Thymus (tissue), 14 donors: ENCODE measurements around the gene LSM5. TPM values are rescaled to one million over a fixed set of nuclear protein-coding genes. Genes with fewer than 3 reads are reported as not detected.

ENCODE experiments used
- DNase-seq, 9 donors: peaks; one replicate each; pipeline ENCODE4 v3.0.0-alpha.2; 2013; ENCODE audit warnings: low spot score in 9 of 9, low read depth in 6 of 9, missing footprints in 1 of 9
- H3K27ac ChIP-seq, 2 donors: one replicate each; pipeline ENCODE4 v1.5.1; 2013; ENCODE audit warnings: control low read depth in 1 of 2, low read depth in 1 of 2, low read length in 1 of 2, mild to moderate bottlenecking in 1 of 2, moderate library complexity in 1 of 2
- H3K27me3 ChIP-seq, 2 donors: one replicate each; pipeline ENCODE4 v1.5.1; 2013; ENCODE audit warnings: low read length in 1 of 2; ENCODE audit not compliant: control insufficient read depth in 2 of 2, insufficient read depth in 1 of 2
- H3K36me3 ChIP-seq, 2 donors: one replicate each; pipeline ENCODE4 v1.5.1; 2013; ENCODE audit warnings: low read length in 1 of 2, mild to moderate bottlenecking in 1 of 2, moderate library complexity in 1 of 2; ENCODE audit not compliant: control insufficient read depth in 2 of 2, insufficient read depth in 2 of 2
- H3K4me1 ChIP-seq, 2 donors: one replicate each; pipeline ENCODE4 v1.5.1; 2013; ENCODE audit warnings: low read length in 2 of 2; ENCODE audit not compliant: control insufficient read depth in 2 of 2, insufficient read depth in 2 of 2
- H3K4me3 ChIP-seq, 2 donors: one replicate each; pipeline ENCODE4 v1.5.1; 2013; ENCODE audit warnings: low read length in 2 of 2, control low read depth in 1 of 2, mild to moderate bottlenecking in 1 of 2
- H3K9me3 ChIP-seq, 2 donors: one replicate each; pipeline ENCODE4 v1.5.1; 2013; ENCODE audit warnings: low read length in 1 of 2, mild to moderate bottlenecking in 1 of 2; ENCODE audit not compliant: control insufficient read depth in 2 of 2, insufficient read depth in 1 of 2
- WGBS: extraction: QIAGEN DNeasy Blood & Tissue Kit; methylation state at CpG from one replicate; pipeline ENCODE4 v1.1.7; 2013; 5-methylcytosine and 5-hydroxymethylcytosine counted together
- long read RNA-seq, 10 donors: transcript quantifications; one replicate each; lab custom pipeline, GENCODE V29; 2026
- polyA plus RNA-seq: library from polyadenylated mRNA; stranded (reverse); fragments of 200-250 nt; gene quantifications from one replicate; pipeline ENCODE4 v1.2.3, GENCODE V29; 2013
- total RNA-seq: library from RNA; stranded (reverse); fragments of 120-200 nt; gene quantifications from one replicate; pipeline ENCODE4 v1.2.4, GENCODE V29; 2013
- donor health status: healthy.

The LSM5 gene
- 93.4 TPM for total RNA-seq
- 168 TPM for polyA plus RNA-seq
- long read RNA-seq, donor 1, transcript LSM5-208 (5 exons, 2,258 nt), result major isoform, 13 of 18 reads
- long read RNA-seq, donor 1, partial matches to known transcripts, result 5 of 18 reads
- long read RNA-seq, donor 1, other reads (novel, unspliced or antisense), result 0 of 18 reads
- long read RNA-seq, donor 2, result 0 reads
- long read RNA-seq, donor 3, transcript LSM5-208 (5 exons, 2,258 nt), result major isoform, 146 of 181 reads
- long read RNA-seq, donor 3, partial matches to known transcripts, result 14 of 181 reads
- long read RNA-seq, donor 3, other reads (novel, unspliced or antisense), result 12 of 181 reads
- long read RNA-seq, donor 4, transcript LSM5-204 (5 exons, 740 nt), result minor isoform, 5 of 63 reads
- long read RNA-seq, donor 4, transcript LSM5-208 (5 exons, 2,258 nt), result major isoform, 49 of 63 reads
- long read RNA-seq, donor 4, partial matches to known transcripts, result 6 of 63 reads
- long read RNA-seq, donor 4, other reads (novel, unspliced or antisense), result 0 of 63 reads
- long read RNA-seq, donor 5, transcript LSM5-209 (2 exons, 636 nt), result minor isoform, 6 of 281 reads
- long read RNA-seq, donor 5, transcript LSM5-208 (5 exons, 2,258 nt), result major isoform, 223 of 281 reads
- long read RNA-seq, donor 5, partial matches to known transcripts, result 32 of 281 reads
- long read RNA-seq, donor 5, other reads (novel, unspliced or antisense), result 13 of 281 reads
- long read RNA-seq, donor 6, transcript LSM5-208 (5 exons, 2,258 nt), result major isoform, 64 of 79 reads
- long read RNA-seq, donor 6, partial matches to known transcripts, result 8 of 79 reads
- long read RNA-seq, donor 6, other reads (novel, unspliced or antisense), result 0 of 79 reads
- long read RNA-seq, donor 7, transcript LSM5-208 (5 exons, 2,258 nt), result major isoform, 108 of 151 reads
- long read RNA-seq, donor 7, transcript LSM5-209 (2 exons, 636 nt), result minor isoform, 6 of 151 reads
- long read RNA-seq, donor 7, partial matches to known transcripts, result 25 of 151 reads
- long read RNA-seq, donor 7, other reads (novel, unspliced or antisense), result 8 of 151 reads
- long read RNA-seq, donor 8, transcript LSM5-208 (5 exons, 2,258 nt), result major isoform, 37 of 39 reads
- long read RNA-seq, donor 8, partial matches to known transcripts, result 0 of 39 reads
- long read RNA-seq, donor 8, other reads (novel, unspliced or antisense), result 0 of 39 reads
- long read RNA-seq, donor 9, transcript LSM5-208 (5 exons, 2,258 nt), result major isoform, 100 of 122 reads
- long read RNA-seq, donor 9, partial matches to known transcripts, result 6 of 122 reads
- long read RNA-seq, donor 9, other reads (novel, unspliced or antisense), result 8 of 122 reads
- long read RNA-seq, donor 10, transcript LSM5-208 (5 exons, 2,258 nt), result major isoform, 76 of 96 reads
- long read RNA-seq, donor 10, partial matches to known transcripts, result 14 of 96 reads
- long read RNA-seq, donor 10, other reads (novel, unspliced or antisense), result 0 of 96 reads

GRCh38 chr7:32490127-32490796, at the start of gene LSM5:
Gene LSM5 (minus strand): TSS chr7:32490380. CDS start chr7:32490365, 15 bp downstream.
- Histone ChIP-seq H3K36me3 (peaks cover 5 to 19% of the 10 kb centered on the region in 2 donors), H3K27me3 (no peaks in the 10 kb centered on the region), H3K9me3 (no peaks in the 10 kb centered on the region), H3K27ac (peak within 1 kb of the TSS; percentile 72 to 90), H3K4me3 (peak within 1 kb of the TSS; percentile 60 to 75), H3K4me1 (peaks cover 4 to 8% of the 10 kb centered on the region in 2 donors)
- under 1% methylated on average over 38 of the region's 38 CpGs for WGBS
- DNase-seq, result peak; percentile 86 to 96 (median 90)

DNA sequence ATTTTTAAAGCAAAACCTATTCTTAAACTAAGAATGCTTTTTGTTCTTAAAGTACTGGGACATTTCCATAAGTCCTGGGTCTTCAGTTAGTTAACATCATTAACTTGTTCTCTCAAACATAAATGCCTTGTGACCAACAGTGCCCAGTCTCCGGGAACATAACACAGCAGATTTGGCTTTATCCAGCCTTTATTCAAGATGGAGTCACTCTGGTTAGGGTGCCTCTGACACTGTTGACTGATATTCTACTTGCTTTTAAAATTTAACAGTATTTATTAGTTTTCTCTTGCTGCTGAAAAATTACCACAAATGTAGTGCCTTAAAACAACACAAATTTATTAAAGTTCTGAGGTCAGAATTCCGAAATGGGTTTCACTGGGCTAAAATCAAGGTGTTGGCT, 49.2 kb upstream of the LSM5 start:
- Histone ChIP-seq H3K27ac (no peak overlapping the region), H3K9me3 (no peaks in the 10 kb centered on the region), H3K36me3 (peaks cover 4 to 9% of the 10 kb centered on the region in 2 donors), H3K4me1 (no peaks in the 10 kb centered on the region), H3K4me3 (no peak overlapping the region), H3K27me3 (no peaks in the 10 kb centered on the region)
- no peak for DNase-seq
- 100% methylated on average over 2 of the region's 2 CpGs for WGBS

DNA sequence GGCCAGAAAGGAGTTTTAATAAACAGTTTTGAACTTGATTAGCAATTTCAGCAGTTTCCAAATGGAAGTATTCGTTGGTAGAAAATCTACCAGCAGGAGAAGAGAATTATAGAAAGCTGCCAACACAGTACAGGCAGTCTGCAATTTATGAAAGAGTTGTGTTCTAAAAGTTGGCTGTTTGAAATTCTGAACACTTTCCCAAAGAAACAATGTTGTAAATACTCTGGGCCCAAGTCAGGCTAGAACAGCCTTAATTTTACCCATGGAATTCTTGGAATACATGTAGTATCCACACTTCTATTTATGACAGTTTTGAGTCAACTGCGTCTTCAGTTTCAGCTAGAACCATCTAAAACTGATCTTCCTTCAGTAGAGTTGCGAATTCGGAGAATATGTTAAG, 47.6 kb upstream of the LSM5 start:
- H3K27ac ChIP-seq, result no peak overlapping the region
- no peak overlapping the region for H3K4me3 ChIP-seq
- no peak for DNase-seq
- H3K9me3 ChIP-seq, result peaks cover 0 to 1% of the 10 kb centered on the region in 2 donors
- peaks cover 0 to 3% of the 10 kb centered on the region in 2 donors for H3K36me3 ChIP-seq
- WGBS, result 89% methylated on average over 4 of the region's 4 CpGs
- no peaks in the 10 kb centered on the region for H3K27me3 ChIP-seq
- no peaks in the 10 kb centered on the region for H3K4me1 ChIP-seq

- no peak for DNase-seq
- Histone ChIP-seq H3K36me3 (peaks cover under 1 to 8% of the 10 kb centered on the region in 2 donors), H3K4me1 (no peaks in the 10 kb centered on the region), H3K4me3 (no peak overlapping the region), H3K9me3 (peaks cover 0 to 5% of the 10 kb centered on the region in 2 donors), H3K27ac (no peak overlapping the region), H3K27me3 (no peaks in the 10 kb centered on the region)
- 49% methylated on average over 1 of the region's 1 CpG for WGBS
Measured at GRCh38 chr7:32536585-32536984, 46.4 kb upstream of the LSM5 start.

- no peak for DNase-seq
- WGBS, result 99% methylated on average over 2 of the region's 2 CpGs
- Histone ChIP-seq H3K9me3 (peaks cover 0 to 7% of the 10 kb centered on the region in 2 donors), H3K27me3 (no peaks in the 10 kb centered on the region), H3K36me3 (peaks cover 4 to 9% of the 10 kb centered on the region in 2 donors), H3K27ac (no peak overlapping the region), H3K4me1 (no peaks in the 10 kb centered on the region), H3K4me3 (no peak overlapping the region)
Measured at GRCh38 chr7:32536016-32536415, 45.8 kb upstream of the LSM5 start.

DNA sequence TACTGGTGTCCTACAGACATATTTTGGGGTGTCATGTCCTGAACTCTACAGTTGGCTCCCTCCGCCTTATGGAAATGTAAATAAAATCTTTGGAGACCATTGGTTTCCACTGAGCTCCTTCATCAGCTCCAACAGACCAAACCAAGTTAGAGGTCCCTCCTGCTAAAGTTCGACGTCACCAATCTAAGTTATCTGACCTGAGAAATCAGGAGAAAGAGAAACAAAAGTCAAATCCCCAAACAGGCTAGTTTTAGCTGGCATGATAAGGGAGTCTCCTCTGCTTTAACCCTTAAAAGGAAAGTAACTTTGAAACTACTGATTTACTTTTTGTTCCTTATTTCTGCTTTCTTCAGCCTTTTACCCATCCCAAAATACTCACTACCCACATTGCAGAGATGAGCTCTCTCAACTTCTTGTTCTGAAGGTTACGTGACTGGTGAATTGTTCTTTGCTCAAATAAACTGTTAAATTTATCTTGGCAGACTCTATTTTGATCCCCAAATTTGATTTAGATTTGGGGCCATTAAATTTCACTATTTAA, 45.1 kb upstream of the LSM5 start:
- H3K9me3 ChIP-seq, result peaks cover 0 to 7% of the 10 kb centered on the region in 2 donors
- no peak for DNase-seq
- H3K27ac ChIP-seq, result no peak overlapping the region
- WGBS, result 98% methylated on average over 4 of the region's 4 CpGs
- H3K4me1 ChIP-seq, result no peaks in the 10 kb centered on the region
- H3K27me3 ChIP-seq, result no peaks in the 10 kb centered on the region
- peaks cover 4 to 12% of the 10 kb centered on the region in 2 donors for H3K36me3 ChIP-seq
- no peak overlapping the region for H3K4me3 ChIP-seq

DNA sequence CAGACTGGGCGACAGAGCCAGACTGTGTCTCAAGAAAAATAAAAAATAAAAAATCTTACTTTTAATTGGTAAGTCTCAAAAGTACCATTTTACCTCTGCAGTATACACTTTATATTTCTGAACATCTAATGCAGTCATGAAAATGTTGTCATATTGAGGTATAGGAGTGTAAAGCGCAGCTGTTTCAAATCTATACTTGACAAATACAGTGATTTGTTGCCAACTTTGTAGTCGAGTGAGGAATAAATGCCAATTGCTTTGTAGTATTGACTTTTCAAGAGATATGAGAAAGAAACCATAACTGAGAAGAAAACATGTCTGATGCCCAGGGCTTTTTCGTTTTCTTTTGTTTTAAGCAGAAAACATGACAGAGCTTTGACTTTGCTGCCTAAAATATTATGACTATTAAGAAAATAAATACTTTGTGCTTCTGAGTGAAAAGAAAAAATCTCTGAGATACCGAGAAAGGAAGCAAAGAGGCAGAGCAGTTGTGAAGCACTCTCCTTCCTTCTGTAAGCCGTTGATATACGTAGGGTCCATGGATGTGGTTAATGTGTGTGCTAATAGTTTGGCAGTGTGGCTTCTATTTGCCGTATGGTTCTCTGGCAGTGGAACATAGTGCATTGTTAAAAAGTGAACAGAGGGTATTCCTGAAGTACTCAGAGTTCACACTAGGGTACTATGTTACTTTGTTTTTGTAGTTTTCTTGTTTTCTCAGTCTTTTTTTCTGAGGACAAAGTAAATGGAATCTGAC, 43.3 kb upstream of the LSM5 start:
- 80% methylated on average over 8 of the region's 8 CpGs for WGBS
- H3K27me3 ChIP-seq, result no peaks in the 10 kb centered on the region
- H3K27ac ChIP-seq, result no peak overlapping the region
- no peaks in the 10 kb centered on the region for H3K4me1 ChIP-seq
- no peak overlapping the region for H3K4me3 ChIP-seq
- peaks cover 0 to 7% of the 10 kb centered on the region in 2 donors for H3K9me3 ChIP-seq
- DNase-seq, result no peak
- peaks cover 4 to 12% of the 10 kb centered on the region in 2 donors for H3K36me3 ChIP-seq
